Measurements from ENCODE around the gene KCNH3. TPM values are rescaled to one million over a fixed set of nuclear protein-coding genes. Genes with fewer than 3 reads are reported as not detected.

Gene KCNH3, protein sequence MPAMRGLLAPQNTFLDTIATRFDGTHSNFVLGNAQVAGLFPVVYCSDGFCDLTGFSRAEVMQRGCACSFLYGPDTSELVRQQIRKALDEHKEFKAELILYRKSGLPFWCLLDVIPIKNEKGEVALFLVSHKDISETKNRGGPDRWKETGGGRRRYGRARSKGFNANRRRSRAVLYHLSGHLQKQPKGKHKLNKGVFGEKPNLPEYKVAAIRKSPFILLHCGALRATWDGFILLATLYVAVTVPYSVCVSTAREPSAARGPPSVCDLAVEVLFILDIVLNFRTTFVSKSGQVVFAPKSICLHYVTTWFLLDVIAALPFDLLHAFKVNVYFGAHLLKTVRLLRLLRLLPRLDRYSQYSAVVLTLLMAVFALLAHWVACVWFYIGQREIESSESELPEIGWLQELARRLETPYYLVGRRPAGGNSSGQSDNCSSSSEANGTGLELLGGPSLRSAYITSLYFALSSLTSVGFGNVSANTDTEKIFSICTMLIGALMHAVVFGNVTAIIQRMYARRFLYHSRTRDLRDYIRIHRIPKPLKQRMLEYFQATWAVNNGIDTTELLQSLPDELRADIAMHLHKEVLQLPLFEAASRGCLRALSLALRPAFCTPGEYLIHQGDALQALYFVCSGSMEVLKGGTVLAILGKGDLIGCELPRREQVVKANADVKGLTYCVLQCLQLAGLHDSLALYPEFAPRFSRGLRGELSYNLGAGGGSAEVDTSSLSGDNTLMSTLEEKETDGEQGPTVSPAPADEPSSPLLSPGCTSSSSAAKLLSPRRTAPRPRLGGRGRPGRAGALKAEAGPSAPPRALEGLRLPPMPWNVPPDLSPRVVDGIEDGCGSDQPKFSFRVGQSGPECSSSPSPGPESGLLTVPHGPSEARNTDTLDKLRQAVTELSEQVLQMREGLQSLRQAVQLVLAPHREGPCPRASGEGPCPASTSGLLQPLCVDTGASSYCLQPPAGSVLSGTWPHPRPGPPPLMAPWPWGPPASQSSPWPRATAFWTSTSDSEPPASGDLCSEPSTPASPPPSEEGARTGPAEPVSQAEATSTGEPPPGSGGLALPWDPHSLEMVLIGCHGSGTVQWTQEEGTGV
- under 1 TPM in 2 of 4 donors, not detected in 2; 0.04 to 0.32 TPM for total RNA-seq
- under 1 TPM in 2 of 3 donors, not detected in 1; 0.04 to 0.07 TPM for polyA plus RNA-seq
- long read RNA-seq, donor 1: 0 reads
- long read RNA-seq, donor 2, partial matches to known transcripts: 0 of 2 reads
- long read RNA-seq, donor 2, other reads (novel, unspliced or antisense): 2 of 2 reads

DNA sequence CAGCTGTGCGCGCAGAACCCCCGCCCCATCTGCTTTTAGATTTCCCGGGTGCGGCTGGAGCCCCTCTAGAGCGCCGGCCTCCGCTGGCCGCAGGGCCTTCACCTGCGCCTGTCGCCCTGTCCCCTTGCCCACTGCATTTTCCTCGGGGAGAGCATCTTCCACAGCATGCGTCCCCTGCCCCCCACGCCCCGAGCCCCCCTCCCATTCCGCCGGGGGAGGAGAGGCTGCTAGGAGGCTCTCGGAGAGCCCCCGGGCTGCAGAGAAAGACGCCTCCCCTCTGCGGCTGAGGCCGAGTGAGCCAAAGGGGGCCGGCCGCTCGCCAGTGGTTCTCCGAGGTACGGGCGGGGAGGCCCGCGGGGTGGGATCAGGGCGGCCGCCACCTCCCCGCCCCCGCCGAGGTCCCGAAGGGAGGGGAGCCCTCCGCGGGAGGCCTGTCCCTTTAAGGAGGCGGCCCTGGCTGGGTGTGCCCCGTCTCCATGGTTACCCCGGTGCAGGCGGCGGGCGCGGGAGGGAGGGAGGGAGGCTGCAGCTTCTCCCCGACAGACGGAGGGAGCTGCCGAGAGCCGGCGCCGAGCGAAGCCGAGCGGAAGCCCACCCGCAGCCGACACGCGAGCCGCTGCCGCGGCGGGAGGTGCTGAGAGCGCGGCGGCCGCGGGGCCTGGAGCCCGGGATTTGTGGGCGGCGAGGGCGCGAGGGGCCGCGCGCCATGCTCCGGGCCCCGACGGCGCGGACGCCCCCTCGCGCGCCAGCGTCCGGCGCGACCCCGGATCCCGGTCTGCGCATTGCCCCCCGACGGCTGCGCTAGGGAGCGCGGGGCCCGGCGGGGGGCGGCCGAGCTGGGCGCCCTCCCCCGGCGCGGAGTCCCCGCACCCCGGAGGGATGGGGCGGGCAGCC, at the start of gene KCNH3:
KCNH3 (plus strand) TSS at position 521 of the 894 bp plus-strand sequence. CDS start 387 bp downstream, outside the sequence.
- no peaks in the 10 kb centered on the region for H3K9me3 ChIP-seq
- H3K27ac ChIP-seq: no peak within 1 kb of the TSS
- intact Hi-C loops (cut with DNase I): loop anchor here in 1 of 2 donors (5.0 kb wide), 1 partner anchor 44 kb away; no protein-coding TSS in a partner anchor
- H3K36me3 ChIP-seq (ENCODE audit: insufficient read depth in 1 of 2, low read depth in 1 of 2): no peaks in the 10 kb centered on the region
- DNase-seq (peak; percentile 79 to 88), ATAC-seq (peak; percentile 72 to 82 (median 76))
- H3K4me3 ChIP-seq: peak within 1 kb of the TSS; percentile 66
- H3K4me1 ChIP-seq: peaks cover 6% of the 10 kb centered on the region
- H3K27me3 ChIP-seq (ENCODE audit: insufficient read depth in 3 of 3, low read length in 2 of 3): peaks cover 0 to 50% (median 29%) of the 10 kb centered on the region in 3 donors
- TF ChIP-seq, protein P1, sequence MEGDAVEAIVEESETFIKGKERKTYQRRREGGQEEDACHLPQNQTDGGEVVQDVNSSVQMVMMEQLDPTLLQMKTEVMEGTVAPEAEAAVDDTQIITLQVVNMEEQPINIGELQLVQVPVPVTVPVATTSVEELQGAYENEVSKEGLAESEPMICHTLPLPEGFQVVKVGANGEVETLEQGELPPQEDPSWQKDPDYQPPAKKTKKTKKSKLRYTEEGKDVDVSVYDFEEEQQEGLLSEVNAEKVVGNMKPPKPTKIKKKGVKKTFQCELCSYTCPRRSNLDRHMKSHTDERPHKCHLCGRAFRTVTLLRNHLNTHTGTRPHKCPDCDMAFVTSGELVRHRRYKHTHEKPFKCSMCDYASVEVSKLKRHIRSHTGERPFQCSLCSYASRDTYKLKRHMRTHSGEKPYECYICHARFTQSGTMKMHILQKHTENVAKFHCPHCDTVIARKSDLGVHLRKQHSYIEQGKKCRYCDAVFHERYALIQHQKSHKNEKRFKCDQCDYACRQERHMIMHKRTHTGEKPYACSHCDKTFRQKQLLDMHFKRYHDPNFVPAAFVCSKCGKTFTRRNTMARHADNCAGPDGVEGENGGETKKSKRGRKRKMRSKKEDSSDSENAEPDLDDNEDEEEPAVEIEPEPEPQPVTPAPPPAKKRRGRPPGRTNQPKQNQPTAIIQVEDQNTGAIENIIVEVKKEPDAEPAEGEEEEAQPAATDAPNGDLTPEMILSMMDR (IDR thresholded peaks at IDR 0.05): no peak
- 1 to 2% (median 2%) methylated on average over 27 to 107 of the region's 107 CpGs for WGBS, 3 donors

DNA sequence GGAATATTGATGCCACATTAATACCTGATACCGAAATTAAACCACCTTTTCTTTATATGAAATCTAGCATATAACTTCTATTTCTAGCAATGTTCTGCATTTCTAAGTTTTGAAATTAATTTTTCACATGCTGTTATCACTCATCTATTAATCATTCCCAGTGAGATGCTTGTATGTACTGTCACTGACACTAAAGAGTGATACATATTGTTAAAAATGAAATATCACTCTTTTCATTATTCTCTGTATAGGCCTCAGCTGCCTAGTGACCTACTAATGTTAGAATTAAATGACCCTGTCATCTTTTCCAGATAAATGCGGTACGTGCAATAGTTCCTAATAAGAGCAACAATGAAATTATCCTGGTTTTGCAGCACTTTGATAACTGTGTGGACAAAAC, 49.7 kb upstream of the KCNH3 start:
- DNase-seq (no peak), ATAC-seq (no peak)
- intact Hi-C loops (cut with DNase I): no loop called here
- no peaks in the 10 kb centered on the region for H3K27me3 ChIP-seq (ENCODE audit: insufficient read depth in 3 of 3, low read length in 2 of 3)
- no peaks in the 10 kb centered on the region for H3K4me1 ChIP-seq
- H3K9me3 ChIP-seq: no peaks in the 10 kb centered on the region
- TF ChIP-seq, protein P1 (IDR thresholded peaks at IDR 0.05): no peak
- 96% methylated on average over 3 of the region's 3 CpGs for WGBS, 3 donors
- peaks cover 0 to 38% of the 10 kb centered on the region in 2 donors for H3K36me3 ChIP-seq (ENCODE audit: insufficient read depth in 1 of 2, low read depth in 1 of 2)
- H3K4me3 ChIP-seq: no peak overlapping the region
- H3K27ac ChIP-seq: no peak overlapping the region

DNA sequence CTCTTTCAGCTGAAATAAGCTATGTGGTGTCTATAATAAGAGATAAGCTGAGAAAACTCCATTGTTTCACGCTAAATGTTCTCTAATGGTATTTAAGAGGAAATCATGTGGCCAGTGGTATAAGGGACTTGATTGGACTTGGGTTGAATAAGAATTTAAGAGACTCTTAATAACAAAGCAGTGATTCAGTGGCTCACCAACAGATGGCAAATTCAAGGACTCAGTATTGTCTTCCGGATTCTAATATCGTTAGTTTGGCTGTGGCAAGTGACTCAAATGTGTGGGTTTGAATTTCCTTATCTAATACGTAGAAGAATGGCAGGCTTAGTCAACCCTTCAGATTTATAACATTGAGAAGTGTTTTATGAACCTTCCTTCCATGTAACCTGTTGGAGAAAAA, 49.1 kb upstream of the KCNH3 start:
- TF ChIP-seq, protein P1 (IDR thresholded peaks at IDR 0.05): no peak
- intact Hi-C loops (cut with DNase I): no loop called here
- WGBS, 3 donors: 81 to 86% (median 81%) methylated on average over 4 of the region's 4 CpGs

DNA sequence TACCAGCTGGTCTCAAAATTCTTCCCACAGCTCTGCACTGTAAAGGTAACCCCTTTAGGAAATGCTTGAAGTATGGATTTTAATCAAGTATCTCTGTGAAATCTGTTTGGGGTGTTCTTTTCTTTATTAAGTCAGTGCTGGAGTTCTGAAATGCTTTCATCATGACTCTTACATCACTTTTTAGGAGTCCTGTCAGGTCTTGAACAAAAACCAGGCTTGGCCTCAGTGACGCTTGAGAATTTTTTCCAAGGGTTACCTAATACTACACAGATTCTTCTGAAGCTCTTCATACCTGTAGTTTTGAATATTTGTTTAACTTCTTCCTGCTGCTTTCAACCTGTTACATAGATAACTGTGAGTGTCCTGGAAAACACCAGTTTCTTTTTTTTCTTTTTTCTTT, 47.0 kb upstream of the KCNH3 start:
- no peak for DNase-seq
- no peaks in the 10 kb centered on the region for H3K4me1 ChIP-seq
- peak in 1 of 4 donors; percentile 32 for ATAC-seq
- intact Hi-C loops (cut with DNase I): no loop called here
- no peaks in the 10 kb centered on the region for H3K9me3 ChIP-seq
- no peaks in the 10 kb centered on the region for H3K27me3 ChIP-seq (ENCODE audit: insufficient read depth in 3 of 3, low read length in 2 of 3)
- H3K27ac ChIP-seq: no peak overlapping the region
- H3K36me3 ChIP-seq (ENCODE audit: insufficient read depth in 1 of 2, low read depth in 1 of 2): peaks cover 0 to 42% of the 10 kb centered on the region in 2 donors
- WGBS, 3 donors: 63 to 83% (median 64%) methylated on average over 1 of the region's 1 CpG
- TF ChIP-seq, protein P1 (IDR thresholded peaks at IDR 0.05): no peak
- H3K4me3 ChIP-seq: no peak overlapping the region

More for the DNA sequence above, 49.1 kb upstream of the KCNH3 start:
- H3K27ac ChIP-seq: no peak overlapping the region
- H3K9me3 ChIP-seq: no peaks in the 10 kb centered on the region
- DNase-seq (no peak), ATAC-seq (no peak)
- no peaks in the 10 kb centered on the region for H3K27me3 ChIP-seq (ENCODE audit: insufficient read depth in 3 of 3, low read length in 2 of 3)
- H3K4me3 ChIP-seq: no peak overlapping the region
- H3K4me1 ChIP-seq: no peaks in the 10 kb centered on the region
- H3K36me3 ChIP-seq (ENCODE audit: insufficient read depth in 1 of 2, low read depth in 1 of 2): peaks cover 0 to 39% of the 10 kb centered on the region in 2 donors
